Measurements from ENCODE around the gene IL36A. TPM values are rescaled to one million over a fixed set of nuclear protein-coding genes. Genes with fewer than 3 reads are reported as not detected.

IL36A gene
- total RNA-seq, 3 donors from 2014 or later = not detected

- no peak for TF ChIP-seq POLR2A (IDR thresholded peaks at IDR 0.05)
- no peak for TF ChIP-seq POLR2AphosphoS5 (IDR thresholded peaks at IDR 0.05)
- TF ChIP-seq, protein P1, sequence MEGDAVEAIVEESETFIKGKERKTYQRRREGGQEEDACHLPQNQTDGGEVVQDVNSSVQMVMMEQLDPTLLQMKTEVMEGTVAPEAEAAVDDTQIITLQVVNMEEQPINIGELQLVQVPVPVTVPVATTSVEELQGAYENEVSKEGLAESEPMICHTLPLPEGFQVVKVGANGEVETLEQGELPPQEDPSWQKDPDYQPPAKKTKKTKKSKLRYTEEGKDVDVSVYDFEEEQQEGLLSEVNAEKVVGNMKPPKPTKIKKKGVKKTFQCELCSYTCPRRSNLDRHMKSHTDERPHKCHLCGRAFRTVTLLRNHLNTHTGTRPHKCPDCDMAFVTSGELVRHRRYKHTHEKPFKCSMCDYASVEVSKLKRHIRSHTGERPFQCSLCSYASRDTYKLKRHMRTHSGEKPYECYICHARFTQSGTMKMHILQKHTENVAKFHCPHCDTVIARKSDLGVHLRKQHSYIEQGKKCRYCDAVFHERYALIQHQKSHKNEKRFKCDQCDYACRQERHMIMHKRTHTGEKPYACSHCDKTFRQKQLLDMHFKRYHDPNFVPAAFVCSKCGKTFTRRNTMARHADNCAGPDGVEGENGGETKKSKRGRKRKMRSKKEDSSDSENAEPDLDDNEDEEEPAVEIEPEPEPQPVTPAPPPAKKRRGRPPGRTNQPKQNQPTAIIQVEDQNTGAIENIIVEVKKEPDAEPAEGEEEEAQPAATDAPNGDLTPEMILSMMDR (IDR thresholded peaks at IDR 0.05) = no peak
- H3K4me1 ChIP-seq = no peaks in the 10 kb centered on the region
- H3K27ac ChIP-seq = no peak overlapping the region
- no peak overlapping the region for H3K4me3 ChIP-seq
- no peaks in the 10 kb centered on the region for H3K36me3 ChIP-seq
- intact Hi-C loops (cut with DNase I; ENCODE audit: low total_unique reads) = loop anchor here (2.0 kb wide), 1 partner anchor 48 kb away; no protein-coding TSS in a partner anchor
- no peak for DNase-seq (ENCODE audit: low spot score in 2 of 2)
- peaks cover 4 to 34% of the 10 kb centered on the region in 2 donors for H3K9me3 ChIP-seq
- no peaks in the 10 kb centered on the region for H3K27me3 ChIP-seq
Measured at GRCh38 chr2:112994648-112995047, 10.6 kb upstream of the IL36A start.

DNA sequence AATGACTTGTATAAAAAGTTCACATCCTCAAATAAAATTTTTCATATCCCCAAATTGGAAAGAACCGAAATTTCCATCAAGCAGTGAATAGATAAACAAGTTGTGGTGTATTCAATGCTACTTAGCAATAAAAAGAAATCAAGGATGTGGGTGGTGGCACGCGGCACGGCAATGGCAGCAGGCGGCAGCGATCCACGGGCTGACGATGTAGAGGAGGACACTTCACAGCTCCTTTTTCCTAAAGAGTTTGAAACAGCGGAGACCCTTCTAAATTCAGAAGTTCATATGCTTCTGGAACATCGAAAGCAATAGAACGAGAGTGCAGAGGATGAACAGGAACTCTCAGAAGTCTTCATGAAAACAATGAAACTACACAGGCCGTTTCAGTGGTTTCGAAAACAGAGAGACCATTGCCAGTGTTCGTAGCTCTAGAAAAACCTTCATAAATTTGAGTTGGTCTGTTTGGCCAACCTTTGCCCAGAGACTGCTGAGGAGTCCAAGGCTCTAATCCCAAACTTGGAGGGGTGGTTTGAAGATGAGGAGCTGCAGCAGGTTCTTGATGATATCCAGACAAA is 9.8 kb upstream of the IL36A start:
- no peaks in the 10 kb centered on the region for H3K4me1 ChIP-seq
- no peak overlapping the region for H3K27ac ChIP-seq
- no peaks in the 10 kb centered on the region for H3K27me3 ChIP-seq
- H3K9me3 ChIP-seq = peaks cover 0 to 37% of the 10 kb centered on the region in 2 donors
- H3K36me3 ChIP-seq = no peaks in the 10 kb centered on the region
- no peak for TF ChIP-seq POLR2A (IDR thresholded peaks at IDR 0.05)
- TF ChIP-seq, protein P1 (IDR thresholded peaks at IDR 0.05) = no peak
- no peak for TF ChIP-seq POLR2AphosphoS5 (IDR thresholded peaks at IDR 0.05)
- no peak for DNase-seq (ENCODE audit: low spot score in 2 of 2)
- H3K4me3 ChIP-seq = no peak overlapping the region
- intact Hi-C loops (cut with DNase I; ENCODE audit: low total_unique reads) = loop anchor here (2.0 kb wide), 1 partner anchor 47 kb away; no protein-coding TSS in a partner anchor

DNA sequence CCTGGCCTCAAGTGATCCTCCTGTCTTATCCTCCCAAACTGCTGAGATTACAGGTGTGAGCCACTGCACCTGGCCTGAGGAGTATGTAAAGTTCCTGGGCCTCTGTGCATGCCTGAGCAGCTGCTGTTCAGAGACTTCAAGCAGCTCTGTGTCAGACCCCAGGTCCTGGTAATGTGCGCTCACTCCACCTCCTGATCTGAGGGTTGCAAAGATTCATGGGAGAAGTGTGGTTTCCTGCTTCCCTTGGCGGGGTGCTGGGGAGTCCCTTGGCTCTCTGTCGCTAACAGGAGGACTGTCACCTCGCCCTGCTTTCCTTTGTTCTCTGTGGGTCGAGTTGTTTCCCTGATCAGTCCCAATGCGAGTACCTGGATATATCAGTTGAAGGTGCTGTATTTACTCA is 8.6 kb upstream of the IL36A start:
- intact Hi-C loops (cut with DNase I; ENCODE audit: low total_unique reads) = no loop called here
- no peak overlapping the region for H3K4me3 ChIP-seq
- DNase-seq (ENCODE audit: low spot score in 2 of 2) = no peak
- no peaks in the 10 kb centered on the region for H3K4me1 ChIP-seq
- H3K27me3 ChIP-seq = no peaks in the 10 kb centered on the region
- peaks cover 0 to 38% of the 10 kb centered on the region in 2 donors for H3K9me3 ChIP-seq
- TF ChIP-seq POLR2AphosphoS5 (IDR thresholded peaks at IDR 0.05) (no peak), POLR2A (IDR thresholded peaks at IDR 0.05) (no peak)
- TF ChIP-seq, protein P1 (IDR thresholded peaks at IDR 0.05) = no peak
- H3K36me3 ChIP-seq = no peaks in the 10 kb centered on the region
- no peak overlapping the region for H3K27ac ChIP-seq

DNA sequence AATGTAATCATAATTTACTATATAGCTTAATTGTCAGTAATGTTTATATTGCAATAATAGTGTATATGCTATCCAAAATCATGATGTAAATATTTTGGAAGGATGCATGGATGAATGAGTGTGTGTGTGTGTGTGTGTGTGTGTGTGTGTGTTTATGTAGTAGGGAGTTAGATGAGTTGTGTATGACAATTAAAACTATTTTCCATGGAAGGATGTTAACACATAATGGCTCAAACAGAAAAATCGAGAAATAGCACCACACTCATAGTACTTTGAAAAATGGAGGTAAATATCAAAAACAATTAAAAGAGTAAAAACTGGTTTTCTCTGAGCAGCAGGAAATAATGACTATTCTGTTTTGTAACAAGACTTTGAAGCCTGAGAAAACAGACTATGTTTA is 8.1 kb upstream of the IL36A start:
- no peak overlapping the region for H3K27ac ChIP-seq
- no peak for TF ChIP-seq POLR2AphosphoS5 (IDR thresholded peaks at IDR 0.05)
- no peak for TF ChIP-seq POLR2A (IDR thresholded peaks at IDR 0.05)
- TF ChIP-seq, protein P1 (IDR thresholded peaks at IDR 0.05) = no peak
- no peaks in the 10 kb centered on the region for H3K36me3 ChIP-seq
- H3K4me1 ChIP-seq = no peaks in the 10 kb centered on the region
- intact Hi-C loops (cut with DNase I; ENCODE audit: low total_unique reads) = no loop called here
- H3K27me3 ChIP-seq = no peaks in the 10 kb centered on the region
- peaks cover 0 to 33% of the 10 kb centered on the region in 2 donors for H3K9me3 ChIP-seq
- no peak overlapping the region for H3K4me3 ChIP-seq
- no peak for DNase-seq (ENCODE audit: low spot score in 2 of 2)

- intact Hi-C loops (cut with DNase I; ENCODE audit: low total_unique reads) = no loop called here
- Histone ChIP-seq H3K4me3 (no peak overlapping the region), H3K4me1 (no peaks in the 10 kb centered on the region), H3K36me3 (no peaks in the 10 kb centered on the region), H3K9me3 (peaks cover 0 to 17% of the 10 kb centered on the region in 2 donors), H3K27me3 (no peaks in the 10 kb centered on the region), H3K27ac (no peak overlapping the region)
- TF ChIP-seq POLR2AphosphoS5 (IDR thresholded peaks at IDR 0.05) = no peak
- TF ChIP-seq, protein P1 (IDR thresholded peaks at IDR 0.05) = no peak
- TF ChIP-seq POLR2A (IDR thresholded peaks at IDR 0.05) = no peak
- DNase-seq (ENCODE audit: low spot score in 2 of 2) = no peak
Measured at GRCh38 chr2:113000436-113000835, 4.8 kb upstream of the IL36A start.
